HEK293 (cell line): ENCODE results near the gene EEF1AKMT4.

Experiments
- CTCF ChIA-PET: fragments of 350-600 bp; formaldehyde crosslinking; extraction: SDS; loops from one replicate; lab custom pipeline; 2021; ENCODE audit warnings: antibody characterized with exemption; lab: Yijun Ruan, JAX
- POLR2A ChIA-PET: fragments of 300-600 bp; formaldehyde crosslinking; extraction: SDS; loops from one replicate; lab custom pipeline; 2020; ENCODE audit warnings: antibody characterized with exemption, inconsistent platforms; lab: Yijun Ruan, JAX
- H3K27ac ChIP-seq: fragments of 200-500 bp; sonication (Bioruptor generic); 2 replicates; pipeline ENCODE4 v1.5.1; 2014; ENCODE audit warnings: low read depth, low read length, control low read depth, inconsistent platforms; ENCODE audit errors: extremely low read depth
- H3K36me3 ChIP-seq, 2 experiments: fragments of 200-500 bp in 1 of 2; sonication (Bioruptor generic) in 1 of 2; 1 replicate in 1 of 2; 2 replicates in 1 of 2; pipeline ENCODE4 v1.5.1; 2014 to 2017; ENCODE audit warnings: inconsistent platforms in 2 of 2, low read length in 2 of 2; ENCODE audit not compliant: control insufficient read depth in 2 of 2, insufficient read depth in 1 of 2
- H3K4me1 ChIP-seq: fragments of 200-500 bp; sonication (Bioruptor generic); 2 replicates; pipeline ENCODE4 v1.5.1; 2014; ENCODE audit warnings: mild to moderate bottlenecking, low read length, inconsistent platforms; ENCODE audit not compliant: control insufficient read depth, insufficient read depth
- H3K4me3 ChIP-seq: 2 replicates; pipeline ENCODE4 v1.5.1; 2011; ENCODE audit warnings: low read depth, mild to moderate bottlenecking, control low read depth, low read length, moderate library complexity
- H3K9me3 ChIP-seq: fragments of 200-500 bp; sonication (Bioruptor generic); 2 replicates; pipeline ENCODE4 v1.5.1; 2014; ENCODE audit warnings: low read depth, low read length, inconsistent platforms; ENCODE audit not compliant: control insufficient read depth, insufficient read depth
- BCL11A ChIP-seq: fragments of 450-650 bp; formaldehyde crosslinking; IDR thresholded peaks from 2 replicates; pipeline ENCODE4 v1.5.1; 2016; ENCODE audit warnings: low read depth, missing biosample characterization, missing genetic modification characterization
- FEZF1 ChIP-seq: fragments of 450-650 bp; formaldehyde crosslinking; IDR thresholded peaks from 2 replicates; pipeline ENCODE4 v1.5.1; 2016; ENCODE audit warnings: missing biosample characterization, missing genetic modification characterization
- GLIS2 ChIP-seq: fragments of 450-650 bp; formaldehyde crosslinking; IDR thresholded peaks from 2 replicates; pipeline ENCODE4 v1.5.1; 2016; ENCODE audit warnings: missing biosample characterization, missing genetic modification characterization
- KLF16 ChIP-seq: fragments of 450-650 bp; formaldehyde crosslinking; IDR thresholded peaks from 2 replicates; pipeline ENCODE4 v1.5.1; 2017; ENCODE audit warnings: missing biosample characterization, missing genetic modification characterization
- PATZ1 ChIP-seq: fragments of 450-650 bp; formaldehyde crosslinking; IDR thresholded peaks from 2 replicates; pipeline ENCODE4 v1.5.1; 2016; ENCODE audit warnings: missing biosample characterization, missing genetic modification characterization
- PRDM1 ChIP-seq: fragments of 450-650 bp; formaldehyde crosslinking; IDR thresholded peaks from 2 replicates; pipeline ENCODE4; 2016; ENCODE audit warnings: missing biosample characterization, missing genetic modification characterization
- REPIN1 ChIP-seq: fragments of 450-650 bp; formaldehyde crosslinking; IDR thresholded peaks from 2 replicates; pipeline ENCODE4 v1.5.1; 2017; ENCODE audit warnings: missing biosample characterization, missing genetic modification characterization, low read depth
- SP7 ChIP-seq: fragments of 450-650 bp; formaldehyde crosslinking; IDR thresholded peaks from 2 replicates; pipeline ENCODE4 v1.5.1; 2016; ENCODE audit warnings: missing biosample characterization, missing genetic modification characterization
- WT1 ChIP-seq: fragments of 450-650 bp; formaldehyde crosslinking; IDR thresholded peaks from 2 replicates; pipeline ENCODE4 v1.5.1; 2016; ENCODE audit warnings: missing biosample characterization, missing genetic modification characterization
- ZBTB11 ChIP-seq: fragments of 450-650 bp; formaldehyde crosslinking; conservative IDR thresholded peaks from 2 replicates; pipeline ENCODE4 v1.5.1; 2016; ENCODE audit warnings: low read depth, missing biosample characterization, missing genetic modification characterization
- ZBTB20 ChIP-seq: fragments of 450-650 bp; formaldehyde crosslinking; IDR thresholded peaks from 2 replicates; pipeline ENCODE4 v1.5.1; 2016; ENCODE audit warnings: missing biosample characterization, missing genetic modification characterization
- ZBTB49 ChIP-seq: fragments of 450-650 bp; formaldehyde crosslinking; IDR thresholded peaks from 2 replicates; pipeline ENCODE4 v1.5.1; 2016; ENCODE audit warnings: missing biosample characterization, missing genetic modification characterization, low read depth
- ZBTB8A ChIP-seq: fragments of 450-650 bp; formaldehyde crosslinking; IDR thresholded peaks from 2 replicates; pipeline ENCODE4 v1.5.1; 2016; ENCODE audit warnings: missing biosample characterization, missing genetic modification characterization
- ZNF10 ChIP-seq: fragments of 450-650 bp; formaldehyde crosslinking; IDR thresholded peaks from 2 replicates; pipeline ENCODE4 v1.5.1; 2017; ENCODE audit warnings: missing biosample characterization, missing genetic modification characterization
- ZNF121 ChIP-seq: fragments of 450-650 bp; formaldehyde crosslinking; IDR thresholded peaks from 2 replicates; pipeline ENCODE4 v1.5.1; 2016; ENCODE audit warnings: missing biosample characterization, missing genetic modification characterization
- ZNF169 ChIP-seq: fragments of 450-650 bp; formaldehyde crosslinking; IDR thresholded peaks from 2 replicates; pipeline ENCODE4 v1.5.1; 2016; ENCODE audit warnings: missing biosample characterization, missing genetic modification characterization
- ZNF354C ChIP-seq: fragments of 450-650 bp; formaldehyde crosslinking; IDR thresholded peaks from 2 replicates; pipeline ENCODE4 v1.5.1; 2016; ENCODE audit warnings: missing biosample characterization, missing genetic modification characterization, low read depth, borderline replicate concordance
- ZNF391 ChIP-seq: fragments of 450-650 bp; formaldehyde crosslinking; IDR thresholded peaks from 2 replicates; pipeline ENCODE4 v1.5.1; 2016; ENCODE audit warnings: low read depth, missing biosample characterization, missing genetic modification characterization, borderline replicate concordance
- ZNF548 ChIP-seq: fragments of 450-650 bp; formaldehyde crosslinking; IDR thresholded peaks from 2 replicates; pipeline ENCODE4 v1.5.1; 2016; ENCODE audit warnings: missing biosample characterization, missing genetic modification characterization
- ZNF610 ChIP-seq: fragments of 450-650 bp; formaldehyde crosslinking; IDR thresholded peaks from 2 replicates; pipeline ENCODE4 v1.5.1; 2016; ENCODE audit warnings: missing biosample characterization, missing genetic modification characterization, borderline replicate concordance
- ZNF76 ChIP-seq: fragments of 450-650 bp; formaldehyde crosslinking; IDR thresholded peaks from 2 replicates; pipeline ENCODE4; 2016; ENCODE audit warnings: low read depth, missing biosample characterization, missing genetic modification characterization, borderline replicate concordance
- TF ChIP-seq, protein P1 (sequence below): fragments of 450-650 bp; formaldehyde crosslinking; IDR thresholded peaks from 2 replicates; pipeline ENCODE4 v1.5.1; 2016; ENCODE audit warnings: missing biosample characterization, missing genetic modification characterization

The EEF1AKMT4 gene

GRCh38 chr3:184296616-184297015, 47.1 kb downstream of the EEF1AKMT4 start:
- TF ChIP-seq ZNF610 (tag by site-specific recombination) (no peak), ZBTB8A (tag by site-specific recombination) (no peak), ZNF354C (tag by site-specific recombination) (no peak), REPIN1 (no peak), ZBTB49 (tag by site-specific recombination) (no peak), ZBTB20 (tag by site-specific recombination) (no peak), GLIS2 (tag by site-specific recombination) (no peak), BCL11A (tag by site-specific recombination) (no peak), SP7 (no peak)
- TF ChIP-seq, protein P1, sequence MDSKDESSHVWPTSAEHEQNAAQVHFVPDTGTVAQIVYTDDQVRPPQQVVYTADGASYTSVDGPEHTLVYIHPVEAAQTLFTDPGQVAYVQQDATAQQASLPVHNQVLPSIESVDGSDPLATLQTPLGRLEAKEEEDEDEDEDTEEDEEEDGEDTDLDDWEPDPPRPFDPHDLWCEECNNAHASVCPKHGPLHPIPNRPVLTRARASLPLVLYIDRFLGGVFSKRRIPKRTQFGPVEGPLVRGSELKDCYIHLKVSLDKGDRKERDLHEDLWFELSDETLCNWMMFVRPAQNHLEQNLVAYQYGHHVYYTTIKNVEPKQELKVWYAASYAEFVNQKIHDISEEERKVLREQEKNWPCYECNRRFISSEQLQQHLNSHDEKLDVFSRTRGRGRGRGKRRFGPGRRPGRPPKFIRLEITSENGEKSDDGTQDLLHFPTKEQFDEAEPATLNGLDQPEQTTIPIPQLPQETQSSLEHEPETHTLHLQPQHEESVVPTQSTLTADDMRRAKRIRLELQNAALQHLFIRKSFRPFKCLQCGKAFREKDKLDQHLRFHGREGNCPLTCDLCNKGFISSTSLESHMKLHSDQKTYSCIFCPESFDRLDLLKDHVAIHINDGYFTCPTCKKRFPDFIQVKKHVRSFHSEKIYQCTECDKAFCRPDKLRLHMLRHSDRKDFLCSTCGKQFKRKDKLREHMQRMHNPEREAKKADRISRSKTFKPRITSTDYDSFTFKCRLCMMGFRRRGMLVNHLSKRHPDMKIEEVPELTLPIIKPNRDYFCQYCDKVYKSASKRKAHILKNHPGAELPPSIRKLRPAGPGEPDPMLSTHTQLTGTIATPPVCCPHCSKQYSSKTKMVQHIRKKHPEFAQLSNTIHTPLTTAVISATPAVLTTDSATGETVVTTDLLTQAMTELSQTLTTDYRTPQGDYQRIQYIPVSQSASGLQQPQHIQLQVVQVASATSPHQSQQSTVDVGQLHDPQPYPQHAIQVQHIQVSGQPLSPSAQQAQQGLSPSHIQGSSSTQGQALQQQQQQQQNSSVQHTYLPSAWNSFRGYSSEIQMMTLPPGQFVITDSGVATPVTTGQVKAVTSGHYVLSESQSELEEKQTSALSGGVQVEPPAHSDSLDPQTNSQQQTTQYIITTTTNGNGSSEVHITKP (tag by site-specific recombination) = no peak
- no peak overlapping the region for H3K4me3 ChIP-seq
- ChIA-PET CTCF (interaction anchor here (2.1 kb wide), 1 partner anchor 69 kb away, joined by 8 read pairs; no protein-coding TSS in a partner anchor), POLR2A (no interaction called here)
- H3K36me3 ChIP-seq = peaks cover 11 to 20% of the 10 kb centered on the region in 2 experiments; a peak in 2 of 3 replicates
- no peaks in the 10 kb centered on the region for H3K9me3 ChIP-seq
- no peaks in the 10 kb centered on the region for H3K4me1 ChIP-seq
- no peak overlapping the region for H3K27ac ChIP-seq

DNA sequence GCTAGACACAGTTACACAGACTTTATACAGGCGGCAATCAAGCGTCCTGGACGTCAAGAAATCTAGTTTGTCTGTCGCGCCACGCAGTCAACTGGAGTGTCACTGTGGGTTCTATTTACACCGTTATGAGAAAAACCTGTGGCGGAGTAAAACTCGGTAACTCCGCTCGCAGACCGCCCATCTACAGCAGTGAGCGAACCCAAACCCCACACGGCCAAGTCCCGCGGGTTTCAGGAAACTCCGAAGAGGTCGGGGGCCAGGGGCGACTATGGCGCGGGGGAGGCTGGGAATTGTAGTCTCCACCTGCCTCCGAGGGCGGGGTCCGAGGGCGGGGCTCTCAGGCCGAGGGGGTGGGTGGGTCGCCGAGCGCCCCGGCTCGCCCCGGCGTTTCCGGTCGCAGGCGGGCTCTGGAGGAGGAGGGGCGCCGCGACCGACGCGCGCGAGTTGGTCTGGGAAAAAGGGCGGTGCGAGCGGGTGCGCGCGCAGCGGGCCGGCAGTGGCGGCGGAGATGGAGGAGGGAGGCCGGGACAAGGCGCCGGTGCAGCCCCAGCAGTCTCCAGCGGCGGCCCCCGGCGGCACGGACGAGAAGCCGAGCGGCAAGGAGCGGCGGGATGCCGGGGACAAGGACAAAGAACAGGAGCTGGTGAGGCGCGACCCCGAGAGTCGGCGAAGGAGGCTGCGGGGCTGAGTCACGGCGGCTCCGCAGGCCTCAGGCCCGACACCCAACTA, 49.5 kb downstream of the EEF1AKMT4 start, which contains the start of gene PSMD2:
Gene PSMD2, plus strand, starts transcription at position 483 of the 729 bp plus-strand sequence. Its CDS starts 26 bp downstream, at position 509.
- Histone ChIP-seq H3K4me3 (peak within 1 kb of the TSS; percentile 98), H3K27ac (peak within 1 kb of the TSS; percentile 76), H3K4me1 (no peaks in the 10 kb centered on the region), H3K36me3 (peaks cover 15 to 44% of the 10 kb centered on the region in 2 experiments; a peak in 2 of 3 replicates), H3K9me3 (no peaks in the 10 kb centered on the region)
- POLR2A ChIA-PET = no interaction called here
- CTCF ChIA-PET = interaction anchor here (0.6 to 1.8 kb wide), 2 partner anchors 10 to 844 kb away, joined by 3 to 6 read pairs; no protein-coding TSS in a partner anchor
- TF ChIP-seq KLF16 (tag by site-specific recombination) = 0 out of 2 replicates have a peak, but pooled peaks have one; percentile 24
- TF ChIP-seq PRDM1 (tag by site-specific recombination) = no peak
- no peak for TF ChIP-seq ZNF354C (tag by site-specific recombination)
- peak; percentile 75; the same call in 1 of the 2 replicates for TF ChIP-seq ZNF76 (tag by site-specific recombination)
- TF ChIP-seq FEZF1 (tag by site-specific recombination) = no peak
- TF ChIP-seq ZBTB11 (tag by site-specific recombination) = peak; percentile 38; the same call in 1 of the 2 replicates
- TF ChIP-seq ZNF548 (tag by site-specific recombination) = no peak
- TF ChIP-seq ZNF10 (tag by site-specific recombination) = 0 out of 2 replicates have a peak, but pooled peaks have one; percentile 21
- peak; percentile 48; the same call in 1 of the 2 replicates for TF ChIP-seq PATZ1 (tag by site-specific recombination)
- no peak for TF ChIP-seq ZNF169 (tag by site-specific recombination)
- peak; percentile 65; the same call in 1 of the 2 replicates for TF ChIP-seq ZNF391
- no peak for TF ChIP-seq WT1 (tag by site-specific recombination)
- TF ChIP-seq ZNF121 (tag by site-specific recombination) = 0 out of 2 replicates have a peak, but pooled peaks have one; percentile 14
